Spleen (tissue), 11 donors: Measurements from ENCODE around the gene CCDC134. TPM values are rescaled to one million over a fixed set of nuclear protein-coding genes. Genes with fewer than 3 reads are reported as not detected.
A peak's percentile ranks its signal among the peaks of the same experiment; 100 is the strongest.

ENCODE experiments used
- DNase-seq: peaks from one replicate; pipeline ENCODE4 v3.0.0-alpha.2; 2020
- H3K27ac ChIP-seq, 8 donors: fragments of 200-600 bp; sonication (generic) in 7 of 8; 1 replicate in 4 of 8; 2 replicates in 4 of 8; pipeline versions ENCODE4 v1.5.0 to v1.8.0; 2016 to 2021; ENCODE audit warnings: inconsistent platforms in 4 of 8, mild to moderate bottlenecking in 4 of 8, moderate library complexity in 1 of 8
- H3K27me3 ChIP-seq, 7 donors: fragments of 200-600 bp; sonication (generic) in 6 of 7; replicated peaks in 1 of 7; 1 replicate in 4 of 7; 2 replicates in 3 of 7; pipeline versions ENCODE4 v1.5.0 to v1.8.0; 2016 to 2021; ENCODE audit warnings: inconsistent platforms in 3 of 7, mild to moderate bottlenecking in 1 of 7
- H3K36me3 ChIP-seq, 6 donors: fragments of 200-600 bp; sonication (generic) in 5 of 6; 1 replicate in 4 of 6; 2 replicates in 2 of 6; pipeline versions ENCODE4 v1.5.0 to v1.8.0; 2016 to 2021; ENCODE audit warnings: inconsistent platforms in 2 of 6
- H3K4me1 ChIP-seq, 6 donors: fragments of 200-600 bp; sonication (generic) in 5 of 6; 1 replicate in 3 of 6; 2 replicates in 3 of 6; pipeline versions ENCODE4 v1.5.0 to v1.8.0; 2016 to 2021; ENCODE audit warnings: inconsistent platforms in 3 of 6
- H3K4me3 ChIP-seq, 8 donors: fragments of 200-600 bp; sonication (generic) in 7 of 8; 1 replicate in 4 of 8; 2 replicates in 4 of 8; pipeline versions ENCODE4 v1.5.0 to v1.8.0; 2016 to 2021; ENCODE audit warnings: inconsistent platforms in 4 of 8, mild to moderate bottlenecking in 4 of 8, moderate library complexity in 2 of 8
- H3K9me3 ChIP-seq, 8 donors: fragments of 200-600 bp; sonication (generic) in 7 of 8; 1 replicate in 4 of 8; 2 replicates in 4 of 8; pipeline versions ENCODE4 v1.5.0 to v1.8.0; 2016 to 2021; ENCODE audit warnings: inconsistent platforms in 4 of 8
- POLR2A ChIP-seq, 3 donors: fragments of 450-650 bp; IDR thresholded peaks; one replicate each; pipeline ENCODE4 v1.5.1; 2017; ENCODE audit warnings: antibody characterized with exemption in 3 of 3, mild to moderate bottlenecking in 1 of 3
- POLR2AphosphoS5 ChIP-seq, 3 donors: sonication (generic); formaldehyde crosslinking; IDR thresholded peaks; one replicate each; pipeline ENCODE4 v1.5.1; 2017; ENCODE audit warnings: antibody characterized with exemption in 3 of 3
- whole genome bisulfite sequencing, 5 donors: extraction: QIAGEN DNeasy Blood & Tissue Kit in 3 of 5; methylation state at CpG; one replicate each; pipeline versions ENCODE4 v1.1.5 to v1.1.7; 2013 to 2018; 5-methylcytosine and 5-hydroxymethylcytosine counted together
- intact Hi-C: fragments of 100-400 bp; cut with DNase I; formaldehyde crosslinking; loops from one replicate; pipeline ENCODE4 v1.15.0; 2023; ENCODE audit warnings: low total_unique reads
- polyA plus RNA-seq, 3 donors: library from polyadenylated mRNA; stranded (reverse); fragments of 200-250 nt; gene quantifications; one replicate each; pipeline ENCODE4 v1.2.1, GENCODE V29; 2013
- total RNA-seq, 7 donors: library from RNA; depleted of rRNA in 3 of 7; stranded (reverse); fragments of >200 nt in 3 of 7; fragmentation: NEBNext Ultra II Directional in 4 of 7; extraction: Animal tissue kit (Norgen Biotek cat#: 25700) in 4 of 7; gene quantifications; one replicate each; pipeline versions ENCODE4 v1.1.0 to v1.2.1, GENCODE V29; 2016 to 2021
- TF ChIP-seq, protein P1 (sequence below), 11 experiments: fragments of 200-600 bp in 7 of 11; fragments of 450-650 bp in 4 of 11; sonication (generic) in 4 of 11; IDR thresholded peaks in 8 of 11; conservative IDR thresholded peaks in 3 of 11; 1 replicate in 7 of 11; 2 replicates in 4 of 11; pipeline versions ENCODE4 v1.4.0 to v1.8.0; 2016 to 2021; ENCODE audit warnings: antibody characterized with exemption in 11 of 11, inconsistent platforms in 4 of 11, mild to moderate bottlenecking in 1 of 11
- donor health status: healthy with polysubstance abuse.
- donor health status: DM: no; HTN: no; CAD: no; lungs with moderate emphysema.
- donor health status: DM: no; HTN: no; CAD: no.
- donor health status: Bipolar disorder and iron deficiency.
- donor health status: healthy.
- donor health status: DM: no; HTN: no; CAD: no.
- donor health status: DM: yes; HTN: yes; CAD: no.

Gene CCDC134
- total and polyA plus RNA-seq, 10 donors: 0.54 to 11.8 (median 9.3) TPM

DNA sequence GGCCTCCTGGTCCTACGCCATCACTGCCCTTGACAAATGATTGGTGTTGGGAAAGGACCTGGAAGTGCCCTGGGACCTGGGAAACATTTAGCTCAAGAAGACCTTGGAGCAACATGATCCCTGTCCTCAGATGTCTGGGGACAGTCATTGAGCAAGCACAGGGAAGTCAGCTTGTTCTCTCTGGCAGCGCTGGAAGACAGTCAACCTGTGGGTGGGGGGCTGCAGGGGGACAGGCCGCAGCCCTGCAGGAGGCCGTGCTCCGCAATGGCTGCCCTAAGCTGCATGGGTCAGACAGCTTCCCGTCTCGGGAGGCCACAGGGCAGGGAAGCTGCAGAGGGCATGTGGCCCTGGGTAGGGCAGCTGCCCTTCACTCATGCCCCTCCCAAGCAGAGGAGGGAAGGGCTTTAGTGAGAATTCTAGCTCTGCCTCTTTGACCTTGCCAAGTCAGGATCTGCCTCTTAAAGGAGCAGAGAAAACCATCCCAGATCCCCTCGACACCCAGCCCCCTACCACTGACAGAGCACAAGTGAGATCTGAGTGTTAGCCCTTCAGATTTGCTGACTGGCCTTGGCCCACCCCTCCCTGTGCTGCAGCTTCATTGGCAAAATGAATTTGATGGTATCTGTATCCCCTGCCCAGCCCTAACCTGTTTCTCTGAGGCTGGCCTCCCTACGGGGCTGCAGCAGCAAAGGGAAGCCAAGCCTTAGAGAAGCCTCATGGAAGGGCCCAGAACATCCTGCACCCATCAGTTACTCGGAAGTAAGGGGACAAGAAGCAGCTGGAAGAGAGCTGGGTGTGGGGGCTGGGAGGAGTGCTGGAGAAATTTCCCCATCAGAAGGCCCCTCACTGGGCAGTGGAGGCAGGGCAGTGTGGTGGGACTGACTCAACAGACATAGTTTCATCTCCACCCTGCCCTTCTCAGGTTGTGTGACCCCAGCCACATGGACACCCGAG lies 26.2 kb downstream of the CCDC134 start:
- H3K36me3 ChIP-seq: peaks cover 0 to 28% (median 3%) of the 10 kb centered on the region in 6 donors
- peak overlapping the region in 7 of 8 donors; percentile 45 to 74 (median 63) for H3K27ac ChIP-seq
- WGBS, 5 donors: 39 to 82% (median 67%) methylated on average over 9 to 11 of the region's 11 CpGs
- H3K9me3 ChIP-seq: no peaks in the 10 kb centered on the region
- intact Hi-C loops: no loop called here
- TF ChIP-seq, protein P1, sequence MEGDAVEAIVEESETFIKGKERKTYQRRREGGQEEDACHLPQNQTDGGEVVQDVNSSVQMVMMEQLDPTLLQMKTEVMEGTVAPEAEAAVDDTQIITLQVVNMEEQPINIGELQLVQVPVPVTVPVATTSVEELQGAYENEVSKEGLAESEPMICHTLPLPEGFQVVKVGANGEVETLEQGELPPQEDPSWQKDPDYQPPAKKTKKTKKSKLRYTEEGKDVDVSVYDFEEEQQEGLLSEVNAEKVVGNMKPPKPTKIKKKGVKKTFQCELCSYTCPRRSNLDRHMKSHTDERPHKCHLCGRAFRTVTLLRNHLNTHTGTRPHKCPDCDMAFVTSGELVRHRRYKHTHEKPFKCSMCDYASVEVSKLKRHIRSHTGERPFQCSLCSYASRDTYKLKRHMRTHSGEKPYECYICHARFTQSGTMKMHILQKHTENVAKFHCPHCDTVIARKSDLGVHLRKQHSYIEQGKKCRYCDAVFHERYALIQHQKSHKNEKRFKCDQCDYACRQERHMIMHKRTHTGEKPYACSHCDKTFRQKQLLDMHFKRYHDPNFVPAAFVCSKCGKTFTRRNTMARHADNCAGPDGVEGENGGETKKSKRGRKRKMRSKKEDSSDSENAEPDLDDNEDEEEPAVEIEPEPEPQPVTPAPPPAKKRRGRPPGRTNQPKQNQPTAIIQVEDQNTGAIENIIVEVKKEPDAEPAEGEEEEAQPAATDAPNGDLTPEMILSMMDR (IDR thresholded peaks at IDR 0.05 in 8 of 11, conservative IDR thresholded peaks at IDR 0.05 in 3 of 11): no peak
- TF ChIP-seq POLR2A (IDR thresholded peaks at IDR 0.05) (no peak), POLR2AphosphoS5 (IDR thresholded peaks at IDR 0.05) (peak in 2 of 3 donors; percentile 68)
- peaks cover 13 to 76% (median 35%) of the 10 kb centered on the region in 6 donors for H3K4me1 ChIP-seq
- DNase-seq: no peak
- no peaks in the 10 kb centered on the region for H3K27me3 ChIP-seq
- H3K4me3 ChIP-seq: no peak overlapping the region

DNA sequence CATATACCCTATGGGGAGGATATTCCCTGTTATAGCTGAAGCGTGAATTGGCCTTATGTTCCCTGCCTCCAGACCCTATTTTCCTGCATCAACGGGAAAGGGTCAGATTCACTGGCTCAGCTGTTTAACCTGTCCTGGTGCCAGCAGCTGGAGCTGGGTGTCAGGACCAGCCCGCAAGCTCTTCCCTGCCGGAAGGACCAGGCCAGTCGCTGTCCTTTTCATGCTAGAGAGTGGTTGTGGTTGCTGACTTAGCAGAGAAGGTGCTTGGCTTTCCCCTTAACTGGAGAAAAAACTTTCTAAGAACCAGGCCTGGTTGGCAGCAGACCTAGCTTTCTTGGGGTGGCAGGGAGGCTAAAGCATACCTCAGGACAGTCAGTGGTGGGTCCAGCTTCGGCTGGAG lies 27.2 kb downstream of the CCDC134 start:
- Histone ChIP-seq H3K36me3 (peaks cover 0 to 28% (median 3%) of the 10 kb centered on the region in 6 donors), H3K4me1 (peaks cover 13 to 82% (median 42%) of the 10 kb centered on the region in 6 donors), H3K27me3 (no peaks in the 10 kb centered on the region), H3K9me3 (no peaks in the 10 kb centered on the region), H3K27ac (peak overlapping the region in 3 of 8 donors; percentile 63 to 74 (median 66)), H3K4me3 (no peak overlapping the region)
- intact Hi-C loops: no loop called here
- TF ChIP-seq, protein P1 (IDR thresholded peaks at IDR 0.05 in 8 of 11, conservative IDR thresholded peaks at IDR 0.05 in 3 of 11): no peak
- TF ChIP-seq POLR2A (IDR thresholded peaks at IDR 0.05): no peak
- no peak for TF ChIP-seq POLR2AphosphoS5 (IDR thresholded peaks at IDR 0.05)
- DNase-seq: no peak
- WGBS, 5 donors: 85 to 97% (median 95%) methylated on average over 6 of the region's 6 CpGs

DNA sequence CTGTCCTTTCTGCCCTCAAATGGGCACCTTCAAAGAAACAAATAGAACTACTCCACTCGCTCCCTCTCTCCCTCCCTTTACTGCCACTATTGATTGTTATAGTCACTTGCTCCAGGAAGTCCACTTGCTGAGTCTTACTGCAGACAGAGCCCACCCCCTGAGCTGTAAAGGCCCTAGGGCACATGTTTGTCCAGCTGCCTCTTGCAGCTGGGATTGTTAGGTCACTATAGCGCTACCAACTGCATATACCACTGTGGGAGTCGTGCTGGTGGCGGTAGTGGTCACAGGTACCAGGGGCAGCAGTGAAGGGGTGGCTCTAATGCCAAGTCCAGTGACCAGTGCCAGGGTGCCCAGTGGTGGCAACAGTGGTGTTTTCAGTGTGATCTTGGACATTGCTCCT lies 28.0 kb downstream of the CCDC134 start:
- intact Hi-C loops: no loop called here

More for the DNA sequence above, 28.0 kb downstream of the CCDC134 start:
- Histone ChIP-seq H3K9me3 (no peaks in the 10 kb centered on the region), H3K36me3 (peaks cover 0 to 26% (median 3%) of the 10 kb centered on the region in 6 donors), H3K4me3 (no peak overlapping the region), H3K4me1 (peaks cover 13 to 76% (median 42%) of the 10 kb centered on the region in 6 donors), H3K27ac (no peak overlapping the region), H3K27me3 (no peaks in the 10 kb centered on the region)
- WGBS, 5 donors: 95 to 100% (median 97%) methylated on average over 4 of the region's 4 CpGs
- TF ChIP-seq POLR2AphosphoS5 (IDR thresholded peaks at IDR 0.05) (no peak), POLR2A (IDR thresholded peaks at IDR 0.05) (no peak)
- TF ChIP-seq, protein P1 (IDR thresholded peaks at IDR 0.05 in 8 of 11, conservative IDR thresholded peaks at IDR 0.05 in 3 of 11): no peak
- DNase-seq: no peak
